GM19438 (cell line): Measurements from ENCODE around the gene TEFM.
"Not testable (repeated sequence)": the region's sequence is repeated elsewhere in the genome, so short reads cannot be mapped to it uniquely, and the experiment has no call there.

Source experiments
- ATAC-seq: cut with Tn5 transposase; IDR thresholded peaks from one replicate; pipeline ENCODE4 v1.9.1; 2021; ENCODE audit warnings: low read depth; ENCODE audit not compliant: unreplicated experiment

TEFM gene

GRCh38 chr17:30922235-30923030 lies 16.4 kb upstream of the TEFM start:
- no peak for ATAC-seq

DNA sequence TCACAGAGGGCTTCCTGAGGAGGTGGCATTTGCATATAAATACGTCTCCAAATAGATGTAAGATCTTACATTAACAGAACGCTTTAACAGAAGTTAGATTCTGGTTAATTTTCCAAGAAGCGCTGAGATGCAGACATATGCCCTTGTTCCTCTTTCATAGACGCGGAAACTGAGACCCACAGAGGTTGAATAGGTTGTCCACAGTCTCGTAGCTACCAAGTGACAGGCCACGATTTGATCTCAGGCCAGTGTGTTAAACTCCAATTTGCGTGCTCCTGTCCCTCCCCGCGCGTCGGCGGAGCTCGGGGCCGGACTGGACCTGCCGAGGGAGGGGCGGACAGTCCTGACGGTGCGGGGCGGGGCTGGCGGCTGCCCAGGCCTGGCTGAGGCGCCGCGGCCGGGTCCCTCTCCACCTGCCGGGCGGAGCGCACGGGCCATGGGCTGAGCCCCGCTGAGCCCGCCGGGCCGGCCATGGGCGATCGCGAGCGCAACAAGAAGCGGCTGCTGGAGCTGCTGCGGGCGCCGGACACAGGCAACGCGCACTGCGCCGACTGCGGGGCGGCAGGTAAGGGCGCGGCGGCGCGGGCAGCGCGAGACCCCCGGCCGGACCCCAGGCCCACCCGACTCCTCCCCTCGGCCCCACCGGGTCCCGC lies 15.6 kb upstream of the TEFM start, which contains the start of gene ADAP2:
Gene ADAP2, plus strand, starts transcription at position 402 of the 653 bp plus-strand sequence. Its CDS starts 70 bp downstream, at position 472.
- ATAC-seq = no peak

- no peak for ATAC-seq
Observed at GRCh38 chr17:30920683-30921543, 14.9 kb upstream of the TEFM start.

- ATAC-seq = no peak
Observed at GRCh38 chr17:30920282-30920681, 14.2 kb upstream of the TEFM start.

GRCh38 chr17:30917050-30917449 lies 11.0 kb upstream of the TEFM start:
- no peak for ATAC-seq

- ATAC-seq = no peak
Observed at GRCh38 chr17:30915833-30916611, 10.0 kb upstream of the TEFM start.

DNA sequence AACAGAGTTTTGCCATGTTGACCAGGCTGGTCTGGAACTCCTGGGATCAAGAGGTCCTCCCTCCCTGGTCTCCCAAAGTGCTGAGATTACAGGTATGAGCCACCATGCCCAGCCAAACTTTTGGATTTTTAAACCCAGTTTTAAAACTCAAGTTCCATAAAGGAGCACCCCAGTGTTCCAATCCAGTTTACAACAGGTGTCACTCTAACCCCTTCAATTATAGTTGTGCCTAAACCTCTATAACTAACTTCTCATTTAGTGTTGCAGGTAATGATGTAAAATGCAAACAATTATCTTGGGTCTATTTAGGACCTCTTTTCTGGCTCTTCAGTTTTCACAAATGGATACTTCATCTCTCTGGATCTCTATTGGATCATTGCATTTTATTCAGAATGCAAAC lies 7.9 kb upstream of the TEFM start:
- ATAC-seq = no peak

DNA sequence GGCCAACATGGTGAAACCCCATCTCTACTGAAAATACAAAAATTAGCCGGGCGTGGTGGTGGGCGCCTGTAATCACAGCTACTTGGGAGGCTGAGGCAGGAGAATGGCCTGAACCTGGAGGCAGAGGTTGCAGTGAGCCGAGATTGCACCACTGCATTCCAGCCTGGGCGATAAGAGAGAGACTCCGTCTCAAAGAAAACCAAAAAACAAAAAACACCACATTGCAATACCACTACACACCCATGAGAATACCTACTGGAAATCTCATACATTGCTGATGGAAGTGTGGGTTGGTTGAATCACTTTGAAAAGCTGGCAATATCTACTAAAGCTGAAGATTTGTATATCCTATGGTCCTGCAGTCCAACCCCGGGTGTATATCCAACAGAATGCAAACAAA lies 4.1 kb upstream of the TEFM start:
- ATAC-seq = not testable (repeated sequence)

DNA sequence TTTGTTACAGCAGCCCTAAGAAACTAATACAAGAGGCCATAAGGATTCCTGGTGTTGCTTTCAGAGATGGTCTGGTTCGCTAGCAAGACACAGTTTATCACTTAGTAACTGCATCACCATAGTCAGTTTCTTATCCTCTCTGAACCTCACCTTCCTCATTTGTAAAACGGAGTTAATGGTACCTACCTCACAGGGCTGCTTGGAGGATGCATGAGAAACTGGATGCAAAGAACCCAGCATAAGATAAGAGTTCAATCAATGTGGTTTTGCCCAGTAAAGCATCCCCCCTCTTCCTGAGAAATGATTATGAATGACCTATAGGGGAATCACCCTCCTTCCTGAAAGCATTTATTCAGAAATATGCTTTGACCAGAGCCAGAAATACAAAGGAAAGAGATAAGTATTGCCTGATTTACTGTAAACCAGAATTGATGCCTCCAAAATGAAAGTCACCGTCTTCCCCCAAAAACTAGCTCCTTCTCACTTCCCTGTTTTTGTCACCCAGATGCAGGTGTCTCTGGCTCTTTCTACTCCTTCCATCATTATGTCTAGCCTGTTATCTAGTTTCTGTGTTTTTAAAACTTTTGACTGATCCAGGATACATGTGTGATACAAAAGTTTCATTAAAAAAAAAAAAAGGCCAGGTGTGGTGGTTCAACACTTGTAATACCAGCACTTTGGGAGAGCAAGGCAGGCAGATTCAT lies 2.8 kb upstream of the TEFM start:
- no peak for ATAC-seq

- peak; percentile 22 for ATAC-seq
Observed at GRCh38 chr17:30905742-30906100, 317 bp downstream of the TEFM start.

GRCh38 chr17:30897311-30897710 lies 8.7 kb downstream of the TEFM start:
- no peak for ATAC-seq

- ATAC-seq = no peak
Observed at GRCh38 chr17:30894236-30894635, 11.8 kb downstream of the TEFM start.

DNA sequence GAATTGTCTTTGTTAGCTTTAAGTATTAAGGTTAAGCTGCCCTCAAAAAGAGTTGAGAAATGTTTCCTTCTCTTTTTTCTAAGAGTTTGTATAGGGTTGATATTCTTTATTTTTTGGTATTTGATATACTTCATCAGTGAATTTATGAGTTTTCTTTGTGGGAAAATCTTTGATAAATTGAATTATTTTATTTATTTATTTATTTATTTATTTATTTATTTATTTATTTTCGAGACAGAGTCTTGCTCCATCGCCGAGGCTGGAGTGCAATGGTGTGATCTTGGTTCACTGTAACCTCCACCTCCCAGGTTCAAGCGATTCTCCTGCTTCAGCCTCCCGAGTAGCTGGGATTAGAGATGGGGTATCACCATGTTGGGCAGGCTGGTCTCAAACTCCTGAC lies 19.9 kb downstream of the TEFM start:
- no peak for ATAC-seq

GRCh38 chr17:30869005-30869404 lies 37.0 kb downstream of the TEFM start:
- ATAC-seq = no peak

- ATAC-seq = no peak
Observed at GRCh38 chr17:30864636-30865035, 41.4 kb downstream of the TEFM start.

DNA sequence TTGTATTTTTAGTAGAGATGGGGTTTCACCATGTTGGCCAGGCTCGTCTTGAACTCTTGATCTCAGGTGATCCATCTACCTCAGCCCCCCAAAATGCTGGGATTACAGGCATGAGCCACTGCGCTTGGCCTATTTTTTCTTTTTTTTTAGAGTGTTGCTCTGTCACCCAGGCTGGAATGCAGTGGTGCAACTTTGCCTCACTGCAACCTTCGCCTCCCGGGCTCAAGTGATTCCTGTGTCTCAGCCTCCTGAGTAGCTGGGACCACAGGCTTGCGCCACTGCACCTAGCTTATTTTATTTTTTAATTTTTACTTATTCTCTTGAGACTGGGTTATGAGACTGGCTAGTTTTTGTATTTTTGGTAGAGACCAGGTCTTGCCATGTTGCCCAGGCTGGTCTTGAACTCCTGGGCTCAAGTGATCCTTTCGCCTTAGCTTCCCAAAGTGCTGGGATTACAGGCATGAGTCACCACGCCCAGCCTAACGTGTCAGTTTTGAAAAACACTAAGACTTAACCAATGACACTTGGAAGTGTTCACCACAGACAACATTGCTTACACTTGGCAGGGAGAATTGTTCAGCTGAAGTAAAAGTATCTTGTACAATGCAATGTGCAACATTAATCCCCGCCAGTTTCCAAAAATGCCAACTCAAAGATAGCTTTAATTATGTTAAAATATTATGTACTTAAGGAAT lies 47.3 kb downstream of the TEFM start:
- ATAC-seq = no peak

DNA sequence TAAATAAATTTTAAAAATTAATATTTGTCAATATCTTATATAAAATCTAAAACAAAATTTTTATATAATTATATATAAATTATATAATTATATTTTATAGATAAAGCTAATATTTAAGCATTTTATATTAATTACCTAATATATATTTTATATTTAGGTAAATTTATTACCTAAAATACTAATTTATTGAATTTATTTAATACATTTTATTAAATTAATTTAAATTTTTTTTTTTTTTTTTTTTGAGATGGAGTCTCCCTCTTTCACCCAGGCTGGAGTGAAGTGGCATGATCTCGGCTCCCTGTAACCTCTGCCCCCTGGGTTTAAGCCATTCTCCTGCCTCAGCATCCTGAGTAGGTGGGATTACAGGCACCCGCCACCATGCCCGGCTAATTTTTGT lies 51.9 kb downstream of the TEFM start:
- no peak for ATAC-seq
